ENCODE measurements around the gene CCDC134.
A peak's percentile ranks its signal among the peaks of the same experiment; 100 is the strongest.

Gene CCDC134

GRCh38 chr22:41800348-41801146 lies at the start of gene CCDC134:
CCDC134 (plus strand) TSS chr22:41800679; CDS start chr22:41808891, 8,212 bp downstream.
- DNase-seq: peak; percentile 78 to 89

GRCh38 chr22:41752011-41752970 lies 48.2 kb upstream of the CCDC134 start:
- DNase-seq: no peak

GRCh38 chr22:41753984-41754383 lies 46.5 kb upstream of the CCDC134 start:
- DNase-seq: no peak

DNA sequence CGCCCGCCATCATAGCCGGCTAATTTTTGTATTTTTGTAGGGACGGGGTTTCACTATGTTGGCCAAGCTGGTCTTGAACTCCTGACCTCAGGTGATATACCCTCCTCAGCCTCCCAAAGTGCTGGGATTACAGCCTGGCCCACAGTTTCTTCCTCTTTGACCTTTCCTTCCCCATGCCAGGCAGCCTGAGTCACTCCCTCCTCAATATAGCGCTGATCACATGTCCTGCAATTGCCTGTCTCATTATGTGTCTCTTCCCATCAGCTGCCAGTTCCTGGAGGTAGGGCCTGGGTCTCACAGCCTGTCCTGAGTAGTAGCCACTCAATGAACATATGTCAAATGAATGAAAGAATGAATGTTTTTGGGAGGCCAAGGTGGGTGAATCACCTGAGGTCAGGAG lies 43.0 kb upstream of the CCDC134 start:
- DNase-seq: no peak

- no peak for DNase-seq
Observed at GRCh38 chr22:41758231-41758630, 42.2 kb upstream of the CCDC134 start.

DNA sequence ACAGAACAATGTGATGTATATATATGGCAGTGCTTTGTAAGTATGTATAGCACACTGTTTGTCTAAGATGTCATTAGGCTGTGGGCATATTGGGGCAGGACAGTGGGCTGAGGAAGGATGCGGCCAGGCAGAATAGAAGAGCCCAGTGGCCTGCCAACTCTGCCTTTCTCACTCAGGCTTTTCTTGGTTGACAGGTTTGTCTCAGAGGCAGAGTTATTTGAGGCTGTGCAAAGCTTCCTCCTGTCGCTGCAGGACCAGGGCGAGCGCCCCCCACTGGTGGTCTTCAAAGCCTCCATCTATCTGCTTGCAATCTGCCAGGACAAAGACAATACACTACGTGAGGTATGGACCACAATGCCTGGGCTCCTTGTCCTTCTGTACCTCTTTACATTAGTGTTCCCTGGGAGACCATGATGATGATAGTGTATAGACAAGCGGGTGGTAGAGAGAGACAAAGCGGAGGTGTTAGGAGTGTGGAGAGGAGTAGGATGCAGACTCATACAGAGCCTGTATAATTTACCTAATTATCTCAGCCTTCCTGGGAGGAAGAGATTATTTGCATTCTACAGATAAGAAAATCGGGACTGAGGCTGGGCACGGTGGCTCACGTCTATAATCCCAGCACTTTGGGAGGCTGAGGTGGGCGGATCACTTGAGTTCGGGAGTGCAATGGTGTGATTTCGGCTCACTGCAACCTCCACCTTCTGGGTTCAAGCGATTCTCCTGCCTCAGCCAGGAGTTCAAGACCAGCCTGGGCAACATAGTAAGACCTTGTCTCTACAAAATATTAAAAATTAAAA lies 37.3 kb upstream of the CCDC134 start:
- DNase-seq: peak in 1 of 2 experiments; percentile 42

- no peak for DNase-seq
Observed at GRCh38 chr22:41766476-41766875, 34.0 kb upstream of the CCDC134 start.

DNA sequence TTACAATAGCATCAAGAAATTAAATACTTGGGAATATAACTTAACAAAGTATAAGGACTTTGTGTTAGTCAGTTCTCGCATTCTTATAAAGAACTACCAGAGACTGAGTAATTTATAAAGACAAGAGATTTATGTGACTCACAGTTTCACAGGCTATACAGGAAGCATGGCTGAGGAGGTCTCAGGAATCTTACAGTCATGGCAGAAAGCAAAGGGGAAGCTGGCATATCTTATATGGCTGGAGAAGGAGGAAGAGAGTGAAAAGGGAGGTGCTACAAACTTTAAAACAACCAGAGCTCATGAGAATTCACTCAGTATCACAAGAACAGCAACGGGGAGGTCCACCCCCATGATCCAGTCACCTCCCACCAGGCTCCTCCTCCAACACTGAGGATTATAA lies 32.0 kb upstream of the CCDC134 start:
- DNase-seq: no peak

GRCh38 chr22:41770715-41771468 lies 29.6 kb upstream of the CCDC134 start:
- no peak for DNase-seq

DNA sequence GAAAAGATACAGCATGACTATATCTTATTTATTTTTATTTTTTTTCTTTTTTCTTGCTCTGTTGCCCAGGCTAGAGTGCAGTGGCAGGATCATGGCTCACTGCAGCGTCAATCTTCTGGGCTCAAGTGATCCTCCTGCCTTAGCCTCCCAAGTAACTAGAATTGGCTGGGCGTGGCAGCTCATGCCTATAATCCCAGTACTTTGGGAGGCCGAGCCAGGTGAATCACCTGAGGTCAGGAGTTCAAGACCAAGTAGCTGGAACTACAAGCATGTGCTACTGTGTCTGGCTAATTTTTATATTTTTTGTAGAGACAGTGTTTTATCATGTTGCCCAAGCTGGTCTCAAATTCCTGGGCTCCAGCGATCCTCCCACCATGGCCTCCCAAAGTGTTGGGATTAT lies 28.3 kb upstream of the CCDC134 start:
- DNase-seq: no peak

DNA sequence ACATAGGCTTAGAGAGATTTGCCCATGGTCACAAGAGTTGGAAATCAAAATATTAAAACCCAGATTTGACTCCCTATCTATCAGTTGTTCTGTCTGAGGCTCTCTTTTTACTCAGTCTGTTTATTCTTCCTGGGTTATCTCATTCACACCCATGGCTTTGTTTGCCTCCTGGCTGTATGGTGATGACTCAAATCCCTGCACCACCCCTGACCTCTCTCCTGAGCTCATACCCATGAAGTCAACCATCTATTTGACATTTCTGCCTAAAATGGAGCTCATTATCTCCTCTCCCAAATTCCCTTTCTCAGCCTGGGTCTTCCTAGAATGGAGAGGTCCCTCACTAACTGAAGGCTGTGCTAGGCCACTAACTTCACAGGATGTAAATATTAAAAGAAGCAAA lies 27.8 kb upstream of the CCDC134 start:
- no peak for DNase-seq

DNA sequence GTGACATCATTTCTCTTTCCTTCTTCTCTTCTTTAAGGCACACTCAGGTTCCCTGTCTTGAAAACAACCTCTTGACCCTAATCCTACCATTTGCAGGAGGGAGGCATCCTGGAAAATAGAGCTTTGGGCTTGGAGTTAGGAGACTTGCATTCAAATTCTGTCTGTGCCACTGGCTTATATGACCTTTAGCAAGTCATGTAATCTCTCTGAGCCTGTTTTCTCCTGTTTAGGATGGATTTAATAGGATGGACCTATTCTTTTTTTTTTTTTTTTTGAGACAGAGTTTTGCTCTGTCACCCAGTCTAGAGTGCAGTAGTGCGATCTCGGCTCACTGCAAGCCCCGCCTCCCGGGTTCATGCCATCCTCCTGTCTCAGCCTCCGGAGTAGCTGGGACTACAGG lies 25.1 kb upstream of the CCDC134 start:
- DNase-seq: no peak

- no peak for DNase-seq
Observed at GRCh38 chr22:41775976-41776375, 24.5 kb upstream of the CCDC134 start.

DNA sequence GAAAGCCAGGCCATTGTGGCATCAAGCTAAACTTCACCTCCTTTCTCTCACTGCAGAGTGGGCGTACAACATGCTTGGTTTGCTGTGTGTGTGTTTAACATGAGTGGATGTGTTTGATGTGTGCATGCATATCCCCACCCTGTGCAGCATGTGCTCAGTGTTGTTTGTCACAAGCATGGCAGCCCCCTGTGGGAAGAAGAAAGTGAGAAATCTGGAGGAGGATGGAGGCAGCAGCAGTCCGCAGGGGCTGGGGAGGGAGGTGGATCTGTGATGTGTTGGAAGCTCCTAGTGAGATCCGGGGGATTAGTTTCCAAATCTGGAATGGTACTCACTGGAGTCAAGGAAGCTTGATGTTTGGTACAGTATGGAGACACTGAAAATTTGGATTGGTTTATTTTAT lies 24.1 kb upstream of the CCDC134 start:
- DNase-seq: no peak

DNA sequence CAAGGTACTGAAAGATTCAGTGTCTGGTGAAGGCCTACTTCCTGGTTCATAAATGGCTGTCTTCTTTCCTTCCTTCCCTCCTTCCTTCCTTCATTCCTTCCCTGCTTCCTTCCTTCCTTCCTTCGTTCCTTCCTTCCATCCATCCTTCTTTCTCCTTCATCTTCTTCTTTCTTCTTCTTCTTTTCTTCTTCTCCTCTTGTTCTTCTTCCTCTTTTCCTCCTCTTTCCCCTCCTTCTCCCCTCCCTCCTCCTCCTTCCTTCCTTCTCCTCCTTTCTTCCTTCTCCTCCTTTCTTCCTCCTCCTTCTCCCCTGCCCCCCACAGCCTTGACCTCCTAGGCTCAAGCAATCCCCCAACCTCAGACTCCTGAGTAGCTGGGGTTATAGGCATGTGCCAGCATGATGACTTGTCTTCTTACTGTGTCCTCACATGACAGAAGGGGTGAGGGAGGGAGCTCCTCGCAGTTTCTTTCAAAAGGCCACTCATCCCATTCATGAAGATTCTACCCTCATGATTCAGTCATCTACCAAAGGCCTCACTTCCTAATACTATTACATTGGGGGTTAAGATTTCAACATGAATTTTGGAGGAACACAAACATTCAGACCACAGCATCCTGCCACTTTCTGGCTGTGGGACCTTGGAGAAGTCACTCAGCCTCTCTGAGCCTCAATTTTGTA lies 22.6 kb upstream of the CCDC134 start:
- DNase-seq: no peak

- no peak for DNase-seq
Observed at GRCh38 chr22:41779929-41780505, 20.5 kb upstream of the CCDC134 start.

DNA sequence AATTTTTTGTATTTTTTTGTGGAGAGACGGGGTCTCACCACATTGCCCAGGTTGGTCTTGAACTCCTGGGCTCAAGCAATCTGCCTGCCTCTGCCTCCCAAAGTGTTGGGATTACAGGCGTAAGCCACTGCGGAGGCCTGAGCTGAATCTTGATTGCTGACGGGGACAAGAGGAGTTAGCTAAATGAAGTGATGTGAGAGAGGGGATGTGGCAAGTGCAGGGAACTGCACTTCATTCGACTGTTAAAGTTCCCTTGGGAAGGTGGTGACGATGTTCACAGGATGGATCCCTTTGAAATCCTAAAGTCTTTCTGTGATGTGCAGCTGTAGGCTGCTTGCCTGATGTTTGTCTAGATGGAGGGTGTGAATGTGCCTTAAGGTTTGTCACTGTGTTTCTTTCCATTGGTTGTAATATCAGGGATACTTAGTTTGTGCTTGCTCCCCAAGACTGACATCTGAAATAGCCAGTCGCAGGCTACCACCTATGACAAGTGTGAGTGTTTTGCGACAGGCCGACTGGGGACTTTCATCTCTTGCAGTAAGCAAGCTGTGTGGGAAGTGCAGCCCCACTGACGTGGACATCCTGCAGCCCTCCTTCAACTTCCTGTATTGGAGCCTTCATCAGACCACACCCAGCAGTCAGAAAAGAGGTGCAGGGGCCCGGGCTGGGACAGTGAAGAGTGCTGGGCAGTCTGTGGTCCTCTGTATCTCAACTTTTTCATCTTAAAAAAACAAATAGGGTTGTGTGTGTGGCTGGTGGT lies 19.6 kb upstream of the CCDC134 start:
- DNase-seq: no peak

GRCh38 chr22:41781507-41781906 lies 19.0 kb upstream of the CCDC134 start:
- no peak for DNase-seq

DNA sequence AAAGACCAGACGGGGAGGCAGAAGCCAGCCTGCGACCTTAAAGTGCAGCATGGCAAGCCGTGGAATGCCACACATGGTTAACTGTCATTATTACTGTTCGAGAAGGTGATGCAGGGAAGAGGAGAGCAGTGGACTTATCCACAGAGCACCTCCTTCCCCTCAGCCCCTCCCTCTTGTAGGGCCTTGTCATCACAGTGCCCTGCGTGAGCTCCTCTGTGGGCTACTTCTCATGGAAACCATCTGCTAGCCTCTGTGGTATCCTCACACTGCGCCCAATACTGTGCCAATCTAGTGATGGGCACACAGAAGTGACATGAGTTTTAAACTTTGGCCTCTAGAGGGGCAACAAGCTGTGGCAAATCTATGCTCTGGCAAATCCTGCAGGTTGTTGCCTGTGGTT lies 18.2 kb upstream of the CCDC134 start:
- peak in 1 of 2 experiments; percentile 41 for DNase-seq

DNA sequence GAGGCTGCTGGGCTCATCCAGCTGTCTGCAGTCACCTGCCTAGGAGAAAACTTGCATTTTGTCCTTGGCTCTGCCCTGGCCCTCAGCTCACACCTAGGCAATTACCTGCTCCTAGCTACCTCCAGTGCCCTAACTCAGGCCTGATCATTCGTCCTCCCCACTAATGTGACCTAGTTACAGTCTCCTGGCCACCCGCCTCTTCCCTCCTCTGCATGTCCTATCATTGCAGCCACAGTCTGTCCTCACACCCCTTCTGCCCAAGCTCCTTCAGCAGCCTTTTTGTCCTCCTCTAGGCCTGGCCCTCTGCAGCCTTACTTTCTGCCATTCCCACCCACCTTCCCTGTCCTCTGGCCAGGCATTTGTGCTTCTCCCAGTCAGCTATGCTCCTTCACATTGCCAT lies 17.7 kb upstream of the CCDC134 start:
- no peak for DNase-seq
